HepG2 (cell line): Measurements from ENCODE around the gene FCMR. TPM values are rescaled to one million over a fixed set of nuclear protein-coding genes. Genes with fewer than 3 reads are reported as not detected.

Experiments
- ATAC-seq: fragments of 200-7000 bp; cut with Tn5 transposase; 3 replicates; pipeline ENCODE4 v1.9.1; 2020; ENCODE audit warnings: mild to moderate bottlenecking, moderate library complexity
- BruUV-seq: library from RNA; stranded (reverse); fragments of 400-500 nt; replicated peaks from 2 replicates; lab custom pipeline; 2021; lab: Mats Ljungman, UMichigan
- CTCF ChIA-PET: fragments of 300-600 bp; formaldehyde crosslinking; extraction: SDS; loops from one replicate; lab custom pipeline; 2021; ENCODE audit warnings: low total read pairs, inconsistent platforms, low intra/inter-chr PET ratio; lab: Yijun Ruan, JAX
- POLR2A ChIA-PET: fragments of 350-600 bp; sonication (Branson Sonifier 250); formaldehyde crosslinking; loops from one replicate; lab custom pipeline; 2020; ENCODE audit warnings: antibody characterized with exemption, inconsistent platforms; lab: Yijun Ruan, JAX
- DNase-seq: peaks from one replicate; pipeline ENCODE4 v3.0.0-alpha.2; 2015; ENCODE audit warnings: low spot score
- FAIRE-seq: peaks from 3 replicates; lab custom pipeline; 2011; peaks lifted over from hg19 to GRCh38; lab: Jason Lieb, UNC
- H2AFZ ChIP-seq: one replicate; pipeline ENCODE4 v1.6.1; 2011; ENCODE audit warnings: low read length, inconsistent platforms
- H3K27ac ChIP-seq: fragments of 300-600 bp; 3 replicates; pipeline ENCODE4 v1.8.0; 2011; ENCODE audit warnings: mixed run types, mild to moderate bottlenecking, mixed read lengths, low read length, inconsistent platforms; ENCODE audit not compliant: insufficient read depth; ENCODE audit errors: extremely low read length
- H3K27me3 ChIP-seq, 2 experiments: fragments of 200-600 bp in 1 of 2; 2 replicates in 1 of 2; 3 replicates in 1 of 2; pipeline versions ENCODE4 v1.6.0 to v1.8.0; 2011; ENCODE audit warnings: low read length in 2 of 2, mild to moderate bottlenecking in 2 of 2, moderate library complexity in 2 of 2, inconsistent platforms in 1 of 2; ENCODE audit not compliant: insufficient read depth in 2 of 2, control insufficient read depth in 1 of 2
- H3K36me3 ChIP-seq, 2 experiments: fragments of 200-600 bp in 1 of 2; replicated peaks in 1 of 2; 2 replicates in 1 of 2; 3 replicates in 1 of 2; pipeline versions ENCODE4 v1.5.1 to v1.8.0; 2011; ENCODE audit warnings: low read length in 2 of 2, inconsistent platforms in 1 of 2; ENCODE audit not compliant: insufficient read depth in 2 of 2, control insufficient read depth in 1 of 2
- H3K4me1 ChIP-seq: 2 replicates; pipeline ENCODE4 v1.5.1; 2012; ENCODE audit warnings: low read length, inconsistent platforms; ENCODE audit not compliant: insufficient read depth
- H3K4me2 ChIP-seq: 2 replicates; pipeline ENCODE4 v1.6.0; 2011; ENCODE audit warnings: low read depth, low read length, inconsistent platforms
- H3K4me3 ChIP-seq, 3 experiments: fragments of 200-600 bp in 1 of 3; sonication (generic), shearing (Covaris generic) in 1 of 3; replicated peaks in 1 of 3; 2 replicates each; pipeline ENCODE4 v1.5.1; 2011 to 2016; ENCODE audit warnings: low read length in 3 of 3, inconsistent platforms in 2 of 3, low read depth in 2 of 3, mild to moderate bottlenecking in 2 of 3, control low read depth in 1 of 3, mixed read lengths in 1 of 3; ENCODE audit not compliant: insufficient read depth in 1 of 3
- H3K79me2 ChIP-seq: one replicate; pipeline ENCODE4 v1.6.1; 2011; ENCODE audit warnings: low read length, inconsistent platforms; ENCODE audit not compliant: insufficient read depth
- H3K9ac ChIP-seq: 2 replicates; pipeline ENCODE4 v1.6.0; 2011; ENCODE audit warnings: mild to moderate bottlenecking, low read depth, low read length, inconsistent platforms; ENCODE audit not compliant: insufficient read depth
- H3K9me3 ChIP-seq: 2 replicates; pipeline ENCODE4 v1.5.1; 2012; ENCODE audit warnings: mild to moderate bottlenecking, low read length
- H4K20me1 ChIP-seq: 2 replicates; pipeline ENCODE4 v1.6.0; 2011; ENCODE audit warnings: inconsistent platforms, mild to moderate bottlenecking, low read length, moderate library complexity; ENCODE audit not compliant: insufficient read depth
- HNRNPK ChIP-seq: fragments of 200-400 bp; formaldehyde crosslinking; IDR thresholded peaks from 2 replicates; pipeline ENCODE4 v1.6.1; 2018; ENCODE audit warnings: low read length, low read depth, moderate library complexity, mild to moderate bottlenecking; ENCODE audit not compliant: poor library complexity, severe bottlenecking
- HOXA5 ChIP-seq: sonication (generic); formaldehyde crosslinking; IDR thresholded peaks from 2 replicates; pipeline ENCODE4 v1.4.0; 2020; ENCODE audit warnings: missing genetic modification reagents
- JARID2 ChIP-seq: sonication (generic); formaldehyde crosslinking; IDR thresholded peaks from 2 replicates; pipeline ENCODE4 v1.8.1; 2023; ENCODE audit warnings: missing genetic modification reagents, inconsistent platforms; ENCODE audit not compliant: insufficient replicate concordance
- KDM4B ChIP-seq: sonication (generic); formaldehyde crosslinking; IDR thresholded peaks from 2 replicates; pipeline ENCODE4 v1.4.0; 2020; ENCODE audit warnings: missing genetic modification reagents
- KLF11 ChIP-seq: IDR thresholded peaks from 2 replicates; pipeline ENCODE4 v1.6.1; 2016; ENCODE audit warnings: missing compliant biosample characterization
- NAIF1 ChIP-seq: sonication (generic); formaldehyde crosslinking; IDR thresholded peaks from 2 replicates; pipeline ENCODE4 v1.5.0; 2020; ENCODE audit warnings: mild to moderate bottlenecking, missing genetic modification reagents, borderline replicate concordance
- ZNF343 ChIP-seq: sonication (generic); formaldehyde crosslinking; IDR thresholded peaks from 2 replicates; pipeline ENCODE4 v1.4.0; 2020; ENCODE audit warnings: mild to moderate bottlenecking, missing genetic modification reagents
- ZNF512 ChIP-seq: sonication (generic); formaldehyde crosslinking; IDR thresholded peaks from 2 replicates; pipeline ENCODE4 v1.4.0; 2020; ENCODE audit warnings: mild to moderate bottlenecking, missing genetic modification reagents
- WGBS: methylation state at CpG from one replicate; pipeline ENCODE4 v1.1.6; 2017; ENCODE audit warnings: low lambda C conversion rate; 5-methylcytosine and 5-hydroxymethylcytosine counted together
- in situ Hi-C: cut with HindIII; loops from 2 replicates; pipeline ENCODE4 v1.10.0; 2017; ENCODE audit warnings: low pct_unique_long_range_greater_than_20kb; ENCODE audit not compliant: extremely low pct_ligation_motif_present
- intact Hi-C: fragments of 100-400 bp; cut with micrococcal nuclease; formaldehyde crosslinking; loops from one replicate; pipeline ENCODE4 v1.10.0; 2022; ENCODE audit not compliant: unreplicated experiment
- polyA plus RNA-seq, 8 experiments: library from polyadenylated mRNA; depleted of rRNA in 3 of 8; stranded (reverse) in 7 of 8; unstranded in 1 of 8; fragments of >200 nt; fragmentation: Illumina TruSeq in 4 of 8; extraction: Trizol in 4 of 8; gene quantifications; 2 replicates each; pipeline versions ENCODE4 v1.2.1 to v1.2.3, GENCODE V29; 2011 to 2016; ENCODE audit warnings: low read depth in 4 of 8, missing spikeins in 1 of 8, mixed read lengths in 1 of 8; ENCODE audit not compliant: insufficient read depth in 1 of 8
- total RNA-seq, 5 experiments: library from RNA; depleted of rRNA; stranded (reverse); fragments of >200 nt; fragmentation: Illumina TruSeq; extraction: Trizol; gene quantifications; 2 replicates each; pipeline ENCODE4 v1.2.3, GENCODE V29; 2016; ENCODE audit warnings: low read depth in 1 of 5

The FCMR gene
- total and polyA plus RNA-seq, 2 of the 13 experiments (the other 11 are each of a cell fraction or from before 2014, with no cell fraction given), result not detected

- no peak for TF ChIP-seq HNRNPK
- no peak for TF ChIP-seq JARID2 (CRISPR knock-in tag)
- no peak for TF ChIP-seq KDM4B (CRISPR knock-in tag)
Measured at GRCh38 chr1:206923009-206923960, 1.5 kb upstream of the FCMR start (continued).

- Histone ChIP-seq H4K20me1 (no peaks in the 10 kb centered on the region), H3K4me2 (peak overlapping the region; percentile 70), H3K4me3 (no peak overlapping the region), H3K27me3 (peaks cover 0 to 1% of the 10 kb centered on the region in 2 experiments; a peak in 1 of 5 replicates), H2AFZ (no peak overlapping the region), H3K9ac (no peak overlapping the region), H3K4me1 (peaks cover 34% of the 10 kb centered on the region), H3K79me2 (no peaks in the 10 kb centered on the region), H3K36me3 (no peaks in the 10 kb centered on the region), H3K9me3 (no peaks in the 10 kb centered on the region), H3K27ac (no peak overlapping the region)
- DNase-seq (no peak), ATAC-seq (no peak), FAIRE-seq (no peak)
- intact Hi-C loops, result no loop called here
- TF ChIP-seq NAIF1 (no peak), ZNF343 (CRISPR knock-in tag) (no peak), KLF11 (CRISPR knock-in tag) (no peak), ZNF512 (CRISPR knock-in tag) (no peak), HOXA5 (CRISPR knock-in tag) (no peak)
- in situ Hi-C loops, result loop anchor here (25.0 kb wide), 1 partner anchor 285 kb away; the partner anchor contains the start of gene DYRK3
- BruUV-seq, result no TSS peak
- 0% methylated on average over 1 of the region's 1 CpG for WGBS
- ChIA-PET CTCF (no interaction called here), POLR2A (no interaction called here)
Measured at GRCh38 chr1:206922524-206922923, 783 bp upstream of the FCMR start.
